ENCODE data around the gene RIN3. TPM values are rescaled to one million over a fixed set of nuclear protein-coding genes. Genes with fewer than 3 reads are reported as not detected.

Gene RIN3
- total RNA-seq, 1 donor from 2014 or later = 28.0 TPM

- H3K4me1 Mint-ChIP-seq (ENCODE audit: low read depth, unreplicated experiment) = peaks cover 4% of the 10 kb centered on the region
- no peaks in the 10 kb centered on the region for H3K4me1 ChIP-seq (ENCODE audit: insufficient read depth, low read length)
- no peak overlapping the region for H3K4me3 Mint-ChIP-seq (ENCODE audit: unreplicated experiment)
- DNase-seq (ENCODE audit: low read depth) = no peak
- TF ChIP-seq EZH2 (IDR thresholded peaks at IDR 0.05; ENCODE audit: insufficient read depth, low read length) (no peak), CTCF (IDR thresholded peaks at IDR 0.05; ENCODE audit: insufficient read depth, low read depth, low read length) (no peak)
- H3K9me3 ChIP-seq (ENCODE audit: insufficient read depth, low read depth, low read length) = peaks cover 8% of the 10 kb centered on the region
- H3K9me3 Mint-ChIP-seq (ENCODE audit: unreplicated experiment) = peaks cover 7% of the 10 kb centered on the region
- H3K27me3 ChIP-seq (ENCODE audit: insufficient read depth, low read length) = no peaks in the 10 kb centered on the region
- FAIRE-seq = no peak
- H3K4me2 ChIP-seq (ENCODE audit: low read length) = no peak overlapping the region
- H3K27ac ChIP-seq (ENCODE audit: low read depth, low read length) = no peak overlapping the region
- H3K36me3 Mint-ChIP-seq (ENCODE audit: low read depth, unreplicated experiment) = peaks cover 13% of the 10 kb centered on the region
- no peak overlapping the region for H3K27ac Mint-ChIP-seq (ENCODE audit: unreplicated experiment)
- no peak overlapping the region for H3K9ac ChIP-seq (ENCODE audit: low read length)
- no peaks in the 10 kb centered on the region for H3K27me3 Mint-ChIP-seq (ENCODE audit: low read depth, unreplicated experiment)
- H4K20me1 ChIP-seq (ENCODE audit: insufficient read depth, low read length) = no peaks in the 10 kb centered on the region
- H3K79me2 ChIP-seq (ENCODE audit: insufficient read depth, low read length) = no peaks in the 10 kb centered on the region
- no peak overlapping the region for H3K4me3 ChIP-seq (ENCODE audit: insufficient read depth, low read depth, low read length)
- no peak overlapping the region for H2AFZ ChIP-seq (ENCODE audit: low read depth, low read length)
- H3K36me3 ChIP-seq (ENCODE audit: insufficient read depth, low read length) = no peaks in the 10 kb centered on the region
These were observed 104.0 kb downstream of the RIN3 start for GRCh38 chr14:92617581-92617980.

DNA sequence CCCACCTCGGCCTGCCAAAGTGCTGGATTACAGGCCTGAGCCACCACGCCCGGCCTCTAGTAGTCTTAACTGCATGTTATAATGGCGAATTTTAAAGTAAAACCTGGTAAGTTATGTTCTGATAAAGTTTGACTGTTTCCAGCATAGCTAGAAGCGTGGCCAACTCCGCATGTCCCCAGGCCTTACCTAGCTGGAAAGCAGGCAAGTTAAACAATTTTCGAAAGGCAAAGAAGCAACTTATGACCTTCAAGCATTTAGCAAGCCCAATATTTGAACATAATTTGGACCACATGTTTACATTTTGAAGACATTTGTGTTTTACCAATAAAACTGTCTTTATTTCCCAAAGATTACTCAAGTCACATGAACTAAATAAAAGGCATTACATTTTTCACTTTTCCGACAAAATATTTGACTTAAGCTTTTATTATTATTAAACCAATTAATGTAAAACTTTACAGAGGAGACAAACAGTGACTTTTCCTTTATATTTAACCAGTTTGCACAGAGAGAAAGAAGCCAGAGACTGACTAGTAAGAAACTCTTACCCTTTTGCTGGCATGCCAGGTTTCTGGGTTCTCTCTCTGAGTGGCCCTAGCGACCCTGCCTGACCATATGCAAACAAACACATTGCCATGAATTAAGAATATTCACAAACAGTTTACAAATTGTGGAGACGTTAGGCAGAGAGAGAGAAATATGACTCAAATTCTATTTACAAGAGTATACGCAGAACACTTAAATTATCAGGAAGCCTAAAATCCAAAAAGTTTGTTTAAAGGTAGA, 106.3 kb downstream of the RIN3 start:
- Mint-ChIP-seq H3K27me3 (ENCODE audit: low read depth, unreplicated experiment) (no peaks in the 10 kb centered on the region), H3K27ac (ENCODE audit: unreplicated experiment) (no peak overlapping the region), H3K4me3 (ENCODE audit: unreplicated experiment) (no peak overlapping the region), H3K36me3 (ENCODE audit: low read depth, unreplicated experiment) (peaks cover 20% of the 10 kb centered on the region), H3K9me3 (ENCODE audit: unreplicated experiment) (peaks cover 13% of the 10 kb centered on the region), H3K4me1 (ENCODE audit: low read depth, unreplicated experiment) (peaks cover 2% of the 10 kb centered on the region)
- TF ChIP-seq CTCF (IDR thresholded peaks at IDR 0.05; ENCODE audit: insufficient read depth, low read depth, low read length) (no peak), EZH2 (IDR thresholded peaks at IDR 0.05; ENCODE audit: insufficient read depth, low read length) (no peak)
- H3K4me1 ChIP-seq (ENCODE audit: insufficient read depth, low read length) = peaks cover 6% of the 10 kb centered on the region
- FAIRE-seq (no peak), DNase-seq (ENCODE audit: low read depth) (no peak)
- no peak overlapping the region for H3K4me2 ChIP-seq (ENCODE audit: low read length)
- H3K27me3 ChIP-seq (ENCODE audit: insufficient read depth, low read length) = no peaks in the 10 kb centered on the region
- no peaks in the 10 kb centered on the region for H4K20me1 ChIP-seq (ENCODE audit: insufficient read depth, low read length)
- H3K4me3 ChIP-seq (ENCODE audit: insufficient read depth, low read depth, low read length) = no peak overlapping the region
- peaks cover 11% of the 10 kb centered on the region for H3K9me3 ChIP-seq (ENCODE audit: insufficient read depth, low read depth, low read length)
- no peaks in the 10 kb centered on the region for H3K36me3 ChIP-seq (ENCODE audit: insufficient read depth, low read length)
- H3K27ac ChIP-seq (ENCODE audit: low read depth, low read length) = no peak overlapping the region
- no peak overlapping the region for H3K9ac ChIP-seq (ENCODE audit: low read length)
- no peaks in the 10 kb centered on the region for H3K79me2 ChIP-seq (ENCODE audit: insufficient read depth, low read length)
- H2AFZ ChIP-seq (ENCODE audit: low read depth, low read length) = no peak overlapping the region

GRCh38 chr14:92622311-92622710, 108.7 kb downstream of the RIN3 start:
- Histone ChIP-seq H3K79me2 (ENCODE audit: insufficient read depth, low read length) (no peaks in the 10 kb centered on the region), H3K4me1 (ENCODE audit: insufficient read depth, low read length) (peaks cover 17% of the 10 kb centered on the region), H3K27me3 (ENCODE audit: insufficient read depth, low read length) (no peaks in the 10 kb centered on the region), H3K9me3 (ENCODE audit: insufficient read depth, low read depth, low read length) (peaks cover 20% of the 10 kb centered on the region), H3K9ac (ENCODE audit: low read length) (no peak overlapping the region), H3K36me3 (ENCODE audit: insufficient read depth, low read length) (no peaks in the 10 kb centered on the region), H3K4me2 (ENCODE audit: low read length) (no peak overlapping the region), H3K4me3 (ENCODE audit: insufficient read depth, low read depth, low read length) (no peak overlapping the region), H3K27ac (ENCODE audit: low read depth, low read length) (no peak overlapping the region), H2AFZ (ENCODE audit: low read depth, low read length) (no peak overlapping the region), H4K20me1 (ENCODE audit: insufficient read depth, low read length) (no peaks in the 10 kb centered on the region)
- H3K9me3 Mint-ChIP-seq (ENCODE audit: unreplicated experiment) = peaks cover 19% of the 10 kb centered on the region
- H3K36me3 Mint-ChIP-seq (ENCODE audit: low read depth, unreplicated experiment) = peaks cover 34% of the 10 kb centered on the region
- no peaks in the 10 kb centered on the region for H3K27me3 Mint-ChIP-seq (ENCODE audit: low read depth, unreplicated experiment)
- no peak overlapping the region for H3K27ac Mint-ChIP-seq (ENCODE audit: unreplicated experiment)
- FAIRE-seq = no peak
- no peak overlapping the region for H3K4me3 Mint-ChIP-seq (ENCODE audit: unreplicated experiment)
- no peak for DNase-seq (ENCODE audit: low read depth)
- TF ChIP-seq CTCF (IDR thresholded peaks at IDR 0.05; ENCODE audit: insufficient read depth, low read depth, low read length) = no peak
- no peak for TF ChIP-seq EZH2 (IDR thresholded peaks at IDR 0.05; ENCODE audit: insufficient read depth, low read length)
- H3K4me1 Mint-ChIP-seq (ENCODE audit: low read depth, unreplicated experiment) = peaks cover 14% of the 10 kb centered on the region

Measured in astrocyte (in vitro differentiated cells and primary cell).